ENCODE data around the gene UBXN2A. TPM values are rescaled to one million over a fixed set of nuclear protein-coding genes. Genes with fewer than 3 reads are reported as not detected.

UBXN2A gene
- total and polyA plus RNA-seq, 2 of the 8 experiments (the other 6 are each of a cell fraction or from before 2014, with no cell fraction given) = 3.6 to 20.4 TPM

DNA sequence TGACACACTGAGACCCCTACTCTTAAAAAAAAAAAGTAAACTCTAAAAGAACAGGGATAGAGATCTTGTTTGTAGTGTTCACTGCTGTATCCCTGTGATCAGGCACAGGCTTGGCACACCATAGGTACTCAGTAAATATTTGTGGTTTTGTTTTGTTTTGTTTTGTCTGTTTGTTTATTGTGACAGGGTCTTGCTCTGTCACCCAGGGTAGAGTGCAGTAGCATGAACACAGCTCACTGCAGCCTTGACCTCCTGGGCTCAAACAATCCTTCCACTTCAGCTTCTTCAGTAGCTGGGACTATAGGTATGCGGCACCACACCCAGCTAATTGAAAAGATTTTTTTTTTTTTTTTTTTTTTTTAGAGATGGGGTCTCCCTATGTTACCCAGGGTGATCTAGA, 112.7 kb downstream of the UBXN2A start (continued):
- TF ChIP-seq, protein P1, sequence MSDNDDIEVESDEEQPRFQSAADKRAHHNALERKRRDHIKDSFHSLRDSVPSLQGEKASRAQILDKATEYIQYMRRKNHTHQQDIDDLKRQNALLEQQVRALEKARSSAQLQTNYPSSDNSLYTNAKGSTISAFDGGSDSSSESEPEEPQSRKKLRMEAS (IDR thresholded peaks at IDR 0.05) = no peak
- no peak for TF ChIP-seq SP2 (IDR thresholded peaks at IDR 0.05; ENCODE audit: low read length)
- TF ChIP-seq FOSL1 (IDR thresholded peaks at IDR 0.05; ENCODE audit: insufficient read depth, low read depth, low read length) = no peak

Small RNA genes within 50 kb of the gene (small RNA-seq; reads per million reads assigned to genes)
- gene RN7SL610P (ENCODE audit: insufficient read depth) (not detected), gene RNU6-370P (ENCODE audit: insufficient read depth) (not detected)

Other genes starting within 250 kb of the UBXN2A start
- gene ATAD2B, start 13.3 kb upstream of the UBXN2A start, total RNA-seq (2021; fragmentation: NEBNext Ultra II Directional; extraction: Animal tissue kit (Norgen Biotek cat#: 25700)) = 15.3 and 16.1 TPM in 2 replicates
- 2.7 and 3.4 TPM in 2 replicates for gene ATAD2B, start 13.3 kb upstream of the UBXN2A start, polyA plus RNA-seq (2011; rRNA removed)
- 0.48 and 1.1 TPM in 2 replicates for gene MFSD2B, start 69.6 kb downstream of the UBXN2A start, total RNA-seq (2021; fragmentation: NEBNext Ultra II Directional; extraction: Animal tissue kit (Norgen Biotek cat#: 25700))
- 0.33 and 0.46 TPM in 2 replicates for gene MFSD2B, start 69.6 kb downstream of the UBXN2A start, polyA plus RNA-seq (2011; rRNA removed)
- 37.6 and 40.1 TPM in 2 replicates for gene WDCP, start 106.9 kb downstream of the UBXN2A start, total RNA-seq (2021; fragmentation: NEBNext Ultra II Directional; extraction: Animal tissue kit (Norgen Biotek cat#: 25700))
- 18.0 and 19.2 TPM in 2 replicates for gene WDCP, start 106.9 kb downstream of the UBXN2A start, polyA plus RNA-seq (2011; rRNA removed)
- 47.6 and 50.8 TPM in 2 replicates for gene FKBP1B, start 109.3 kb downstream of the UBXN2A start, total RNA-seq (2021; fragmentation: NEBNext Ultra II Directional; extraction: Animal tissue kit (Norgen Biotek cat#: 25700))
- gene FKBP1B, start 109.3 kb downstream of the UBXN2A start, polyA plus RNA-seq (2011; rRNA removed) = 135 and 151 TPM in 2 replicates
- gene SF3B6, start 135.9 kb downstream of the UBXN2A start, total RNA-seq (2021; fragmentation: NEBNext Ultra II Directional; extraction: Animal tissue kit (Norgen Biotek cat#: 25700)) = 126 and 127 TPM in 2 replicates
- 86.6 and 155 TPM in 2 replicates for gene SF3B6, start 135.9 kb downstream of the UBXN2A start, polyA plus RNA-seq (2011; rRNA removed)
- 29.4 and 30.1 TPM in 2 replicates for gene TP53I3, start 144.4 kb downstream of the UBXN2A start, total RNA-seq (2021; fragmentation: NEBNext Ultra II Directional; extraction: Animal tissue kit (Norgen Biotek cat#: 25700))
- gene TP53I3, start 144.4 kb downstream of the UBXN2A start, polyA plus RNA-seq (2011; rRNA removed) = 34.5 and 36.3 TPM in 2 replicates
- not detected in 2 replicates for gene PFN4, start 182.9 kb downstream of the UBXN2A start, total RNA-seq (2021; fragmentation: NEBNext Ultra II Directional; extraction: Animal tissue kit (Norgen Biotek cat#: 25700))
- gene PFN4, start 182.9 kb downstream of the UBXN2A start, polyA plus RNA-seq (2011; rRNA removed) = not detected in 2 replicates
- gene FAM228B, start 183.0 kb downstream of the UBXN2A start, total RNA-seq (2021; fragmentation: NEBNext Ultra II Directional; extraction: Animal tissue kit (Norgen Biotek cat#: 25700)) = 3.2 and 3.5 TPM in 2 replicates
- gene FAM228B, start 183.0 kb downstream of the UBXN2A start, polyA plus RNA-seq (2011; rRNA removed) = 0.97 and 1.4 TPM in 2 replicates
- gene FAM228A, start 234.6 kb downstream of the UBXN2A start, total RNA-seq (2021; fragmentation: NEBNext Ultra II Directional; extraction: Animal tissue kit (Norgen Biotek cat#: 25700)) = not detected in 2 replicates
- not detected in 2 replicates for gene FAM228A, start 234.6 kb downstream of the UBXN2A start, polyA plus RNA-seq (2011; rRNA removed)

Data from H1 (cell line).